ENCODE results near the gene PPL.
"Not testable (repeated sequence)": the region's sequence is repeated elsewhere in the genome, so short reads cannot be mapped to it uniquely, and the experiment has no call there.

Gene PPL, protein sequence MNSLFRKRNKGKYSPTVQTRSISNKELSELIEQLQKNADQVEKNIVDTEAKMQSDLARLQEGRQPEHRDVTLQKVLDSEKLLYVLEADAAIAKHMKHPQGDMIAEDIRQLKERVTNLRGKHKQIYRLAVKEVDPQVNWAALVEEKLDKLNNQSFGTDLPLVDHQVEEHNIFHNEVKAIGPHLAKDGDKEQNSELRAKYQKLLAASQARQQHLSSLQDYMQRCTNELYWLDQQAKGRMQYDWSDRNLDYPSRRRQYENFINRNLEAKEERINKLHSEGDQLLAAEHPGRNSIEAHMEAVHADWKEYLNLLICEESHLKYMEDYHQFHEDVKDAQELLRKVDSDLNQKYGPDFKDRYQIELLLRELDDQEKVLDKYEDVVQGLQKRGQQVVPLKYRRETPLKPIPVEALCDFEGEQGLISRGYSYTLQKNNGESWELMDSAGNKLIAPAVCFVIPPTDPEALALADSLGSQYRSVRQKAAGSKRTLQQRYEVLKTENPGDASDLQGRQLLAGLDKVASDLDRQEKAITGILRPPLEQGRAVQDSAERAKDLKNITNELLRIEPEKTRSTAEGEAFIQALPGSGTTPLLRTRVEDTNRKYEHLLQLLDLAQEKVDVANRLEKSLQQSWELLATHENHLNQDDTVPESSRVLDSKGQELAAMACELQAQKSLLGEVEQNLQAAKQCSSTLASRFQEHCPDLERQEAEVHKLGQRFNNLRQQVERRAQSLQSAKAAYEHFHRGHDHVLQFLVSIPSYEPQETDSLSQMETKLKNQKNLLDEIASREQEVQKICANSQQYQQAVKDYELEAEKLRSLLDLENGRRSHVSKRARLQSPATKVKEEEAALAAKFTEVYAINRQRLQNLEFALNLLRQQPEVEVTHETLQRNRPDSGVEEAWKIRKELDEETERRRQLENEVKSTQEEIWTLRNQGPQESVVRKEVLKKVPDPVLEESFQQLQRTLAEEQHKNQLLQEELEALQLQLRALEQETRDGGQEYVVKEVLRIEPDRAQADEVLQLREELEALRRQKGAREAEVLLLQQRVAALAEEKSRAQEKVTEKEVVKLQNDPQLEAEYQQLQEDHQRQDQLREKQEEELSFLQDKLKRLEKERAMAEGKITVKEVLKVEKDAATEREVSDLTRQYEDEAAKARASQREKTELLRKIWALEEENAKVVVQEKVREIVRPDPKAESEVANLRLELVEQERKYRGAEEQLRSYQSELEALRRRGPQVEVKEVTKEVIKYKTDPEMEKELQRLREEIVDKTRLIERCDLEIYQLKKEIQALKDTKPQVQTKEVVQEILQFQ (N-terminal part only)

DNA sequence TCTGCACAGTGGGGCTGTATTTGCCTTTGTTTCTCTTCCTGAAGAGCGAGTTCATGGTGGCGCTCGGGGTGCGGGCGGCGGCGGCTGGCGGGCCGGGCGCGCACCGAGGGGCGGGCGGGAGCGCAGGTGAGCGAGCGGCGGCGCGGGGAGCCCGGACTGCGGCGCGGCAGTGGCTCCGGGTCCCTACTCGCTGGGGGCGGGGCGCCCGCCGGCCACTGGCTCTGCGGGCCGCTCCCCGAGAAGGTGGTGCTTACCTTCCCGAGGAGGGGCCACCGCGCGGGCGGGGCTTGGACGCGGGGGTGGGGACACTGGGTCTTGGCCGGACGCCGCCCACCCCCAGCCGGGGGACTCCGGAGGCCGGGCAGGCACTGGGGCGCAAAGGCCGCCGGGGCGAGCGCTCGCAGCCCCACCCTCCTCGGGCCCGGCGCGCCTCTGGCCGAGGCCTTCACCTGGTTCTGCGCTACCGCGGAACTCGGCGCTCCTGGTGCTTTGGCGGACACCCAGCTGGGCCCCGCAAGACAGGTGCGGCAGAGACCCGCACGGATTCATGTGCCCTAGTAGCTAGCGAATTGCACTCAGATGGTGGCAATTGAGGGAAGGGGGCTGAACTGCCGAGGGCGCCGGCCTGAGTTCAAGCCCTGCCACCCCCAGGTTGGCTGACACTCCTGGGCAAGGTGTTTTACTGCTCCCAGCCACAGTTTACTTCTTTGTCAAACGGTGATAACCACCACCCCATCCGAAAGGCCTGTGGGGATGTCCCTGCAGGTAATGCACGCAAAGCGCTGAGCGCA, at the start of gene PPL:
PPL (minus strand) TSS at position 158 of the 791 bp plus-strand sequence; CDS start at position 55, 103 bp downstream.
- peak in 1 of 2 experiments; percentile 26 for DNase-seq

DNA sequence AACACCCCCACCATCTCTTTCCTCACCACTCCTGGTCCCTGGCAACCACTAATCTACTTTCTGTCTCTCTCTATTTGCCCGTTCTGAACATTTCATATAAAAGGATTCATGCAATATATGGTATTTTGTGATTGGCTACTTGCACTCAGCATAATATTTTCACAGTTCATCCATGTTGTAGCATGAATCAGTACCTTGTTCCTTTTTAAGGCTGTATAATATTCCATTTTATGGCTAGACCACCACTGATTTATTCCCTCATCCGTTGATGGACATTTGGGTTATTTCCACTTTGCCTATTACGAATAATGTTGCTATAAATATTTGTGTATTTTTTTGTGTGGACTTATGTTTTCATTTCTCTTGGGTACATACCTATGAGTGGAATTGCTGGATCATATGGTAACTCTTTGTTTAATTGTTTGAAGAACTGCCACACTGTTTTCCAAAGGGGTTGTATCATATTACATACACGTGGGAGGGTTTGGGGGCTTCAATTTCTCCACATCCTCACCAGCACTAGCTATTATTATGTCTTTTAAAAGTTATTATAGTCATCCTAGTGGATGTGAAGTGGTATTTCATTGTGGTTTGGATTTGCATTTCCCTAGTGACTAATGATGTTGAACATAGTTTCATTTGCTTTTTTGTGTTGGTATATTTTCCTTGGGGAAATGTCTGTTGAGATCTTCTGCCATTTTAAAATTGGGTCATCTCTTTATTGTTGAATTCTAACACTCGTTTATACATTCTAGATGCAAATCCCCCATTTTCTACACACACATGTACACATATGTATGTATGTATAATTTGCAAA, 47.4 kb upstream of the PPL start:
- no peak for DNase-seq

DNA sequence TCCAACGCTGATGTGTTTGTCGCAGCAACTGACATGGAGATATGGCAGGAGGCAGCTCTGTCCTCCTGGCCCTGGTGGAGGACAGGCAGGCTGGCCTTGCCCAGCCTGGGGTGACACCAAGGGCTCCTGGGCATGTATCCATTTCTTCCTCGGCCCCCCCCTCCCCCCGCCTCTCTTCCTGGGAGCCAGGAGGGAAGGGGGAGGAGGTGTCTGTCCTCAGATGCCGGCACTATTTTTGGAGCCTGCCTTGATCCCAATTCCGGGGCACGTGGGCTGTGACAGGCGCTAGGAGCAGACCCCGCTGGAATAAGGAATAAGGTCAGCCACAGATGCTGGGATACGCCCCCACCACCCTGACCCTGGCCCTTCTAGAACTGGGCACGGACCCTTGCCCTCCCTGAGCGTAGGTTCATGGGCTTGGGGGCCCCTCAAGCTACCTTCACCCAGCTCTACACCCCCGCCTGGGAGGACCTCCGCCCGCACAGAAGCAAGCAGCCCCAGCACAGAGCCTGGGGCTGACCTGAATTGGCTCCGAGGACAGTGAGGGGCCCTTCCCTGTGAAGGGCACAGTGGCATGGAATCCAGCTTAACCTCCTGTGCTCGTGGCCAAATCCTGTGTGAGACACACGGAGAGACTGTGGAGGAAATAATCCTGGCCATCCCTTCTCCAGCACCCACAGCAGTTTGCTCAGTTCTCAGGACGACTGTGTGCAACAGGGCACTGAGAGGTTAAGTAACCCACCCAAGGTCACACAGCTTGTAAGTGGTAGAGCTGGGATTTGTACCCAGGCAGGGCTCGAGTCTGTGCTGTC, 45.3 kb upstream of the PPL start:
- DNase-seq, result no peak

DNA sequence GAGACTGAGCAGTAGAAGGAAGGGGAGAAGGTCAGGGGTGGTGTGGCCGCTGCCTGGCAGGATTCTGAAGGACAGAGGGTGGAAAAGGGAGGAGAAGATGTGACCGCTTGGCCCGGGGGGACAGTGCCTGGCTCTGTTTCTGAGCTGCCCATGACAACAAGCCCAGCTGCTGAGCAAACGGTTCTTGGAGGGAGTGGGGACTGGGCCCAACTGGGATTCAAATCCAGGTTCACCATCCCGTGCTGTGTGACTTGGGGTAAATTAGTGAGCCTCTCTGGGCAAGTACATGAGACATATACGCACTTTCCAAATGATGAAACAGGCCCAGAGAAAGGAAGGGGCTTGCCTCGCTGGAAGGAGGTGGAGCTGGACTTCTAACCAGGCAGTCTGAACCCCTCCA, 44.5 kb upstream of the PPL start:
- no peak for DNase-seq

DNA sequence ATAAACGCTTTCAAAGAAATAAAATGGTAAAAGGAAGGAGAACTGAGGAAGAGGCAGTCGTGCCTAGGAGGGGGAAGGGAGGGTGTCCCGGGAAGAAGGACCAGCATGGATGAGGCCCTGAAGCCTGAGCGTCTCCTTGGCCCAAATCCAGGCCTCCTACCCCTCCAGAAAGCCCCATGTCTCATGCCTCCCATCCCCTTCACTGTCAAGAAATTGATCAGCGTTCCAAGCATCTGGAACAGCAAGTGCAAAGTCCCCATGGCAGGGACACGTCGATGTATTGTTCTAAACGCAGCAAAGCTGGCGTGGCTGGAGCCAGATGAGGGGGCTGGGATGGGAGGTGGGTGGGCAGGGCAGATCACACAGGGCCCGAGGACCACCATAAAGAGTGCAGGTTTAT, 43.7 kb upstream of the PPL start:
- no peak for DNase-seq

DNA sequence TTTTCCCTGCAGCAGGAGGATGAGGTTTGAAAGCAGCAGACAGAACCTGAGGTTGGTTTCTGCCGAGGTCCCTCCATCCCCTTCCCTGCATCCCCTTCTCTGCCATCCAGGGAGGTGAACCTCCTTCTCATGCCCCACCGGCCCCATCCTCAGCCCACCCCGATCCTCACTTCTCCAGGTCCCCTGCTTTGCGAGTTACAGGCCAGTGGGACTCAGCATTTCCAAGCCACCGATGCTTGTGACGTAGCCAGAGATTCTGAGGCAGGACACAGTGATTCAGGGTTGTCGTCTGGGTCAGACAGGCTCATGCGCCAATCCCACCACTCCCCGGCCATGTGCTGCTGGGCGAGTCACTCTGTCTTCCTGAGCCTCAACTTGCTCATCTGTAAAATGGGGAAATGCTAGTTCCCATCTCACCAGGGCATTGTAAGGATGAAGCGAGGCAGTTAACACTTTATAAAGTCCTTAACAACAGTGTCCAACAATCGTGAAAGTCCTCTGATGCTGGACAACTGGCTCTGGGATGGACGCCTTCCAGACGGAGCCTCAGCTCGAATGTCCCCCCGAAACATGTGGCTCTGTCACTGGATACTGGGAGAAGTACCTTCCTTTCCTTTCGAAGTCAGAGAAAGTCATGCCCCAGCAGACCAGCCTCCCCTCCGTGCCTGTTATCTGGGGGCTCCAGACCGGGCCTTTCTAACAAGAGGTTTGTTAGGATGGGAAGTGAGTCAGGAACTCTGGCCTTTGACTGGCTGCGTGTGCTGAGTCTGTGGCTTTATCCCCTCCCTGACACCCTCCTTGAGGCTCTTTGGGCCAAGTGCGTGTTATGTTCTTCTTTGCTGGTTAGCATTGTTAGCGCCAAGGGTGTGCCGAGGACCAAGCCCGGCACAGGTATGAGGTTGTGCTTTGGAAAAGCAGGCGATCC, 43.0 kb upstream of the PPL start:
- no peak for DNase-seq

DNA sequence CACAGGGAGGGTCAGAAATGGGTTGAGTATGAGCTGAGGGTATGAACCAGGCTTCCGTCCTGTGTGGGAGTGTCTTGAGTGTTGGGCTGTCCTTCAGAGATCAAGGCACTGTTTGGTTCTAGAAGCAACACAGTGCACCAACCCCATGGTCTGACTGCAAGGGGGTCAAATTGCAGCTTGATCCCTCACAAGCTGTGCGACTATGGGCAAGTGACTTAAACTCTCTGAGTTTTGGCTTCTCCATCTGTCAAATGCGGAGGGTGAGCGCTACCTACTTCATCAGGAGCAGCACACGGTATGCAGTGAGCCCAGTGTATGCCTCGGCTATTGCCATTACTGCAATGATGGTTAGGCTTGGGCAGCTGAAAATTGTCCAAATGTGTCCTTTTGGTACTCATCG, 42.2 kb upstream of the PPL start:
- no peak for DNase-seq

DNA sequence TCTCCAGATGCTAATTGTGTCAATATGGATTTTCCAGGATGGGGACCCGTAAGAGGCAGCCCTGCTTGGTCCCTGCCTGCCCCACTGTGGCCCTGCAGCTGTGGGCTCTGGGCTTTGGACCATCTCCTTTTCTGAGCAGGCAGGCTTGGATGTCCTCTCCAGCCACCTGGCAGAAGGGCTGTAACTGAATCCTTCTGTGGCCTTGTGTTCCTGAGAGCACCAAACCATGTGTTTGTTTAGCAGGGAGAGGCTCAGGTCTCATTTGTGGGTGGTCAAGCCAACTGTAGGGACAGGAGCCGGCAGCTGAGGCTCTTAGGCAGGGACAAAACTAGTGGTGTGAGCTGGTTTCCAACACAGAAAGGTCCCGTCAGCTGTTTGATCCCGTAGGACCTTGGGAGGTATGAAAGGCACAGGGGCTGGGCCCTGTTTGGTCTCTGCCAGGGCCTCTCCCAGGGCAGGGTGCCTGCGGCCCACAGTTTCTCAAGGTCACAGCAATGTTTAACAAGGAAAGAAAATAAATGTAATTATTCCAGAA, 39.7 kb upstream of the PPL start:
- DNase-seq, result no peak

DNA sequence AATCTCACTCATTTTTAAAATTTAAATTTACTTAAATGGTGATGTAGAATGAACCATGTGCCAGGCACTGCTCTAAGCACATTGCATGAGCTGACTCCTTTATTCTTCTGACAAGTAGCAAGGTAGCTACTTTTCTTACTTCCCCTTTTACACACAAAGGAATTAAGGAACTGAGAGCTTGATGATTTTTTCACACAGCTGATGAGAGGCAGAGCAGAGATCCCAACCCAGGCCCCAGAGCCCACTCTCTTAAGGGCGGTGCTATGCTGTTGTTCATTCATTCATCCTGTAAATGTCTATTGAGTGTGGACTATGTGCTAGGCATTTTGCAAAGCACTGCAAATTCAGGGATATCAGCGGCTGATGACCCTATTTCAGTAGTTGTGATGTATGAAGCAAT, 39.1 kb upstream of the PPL start:
- no peak for DNase-seq

DNA sequence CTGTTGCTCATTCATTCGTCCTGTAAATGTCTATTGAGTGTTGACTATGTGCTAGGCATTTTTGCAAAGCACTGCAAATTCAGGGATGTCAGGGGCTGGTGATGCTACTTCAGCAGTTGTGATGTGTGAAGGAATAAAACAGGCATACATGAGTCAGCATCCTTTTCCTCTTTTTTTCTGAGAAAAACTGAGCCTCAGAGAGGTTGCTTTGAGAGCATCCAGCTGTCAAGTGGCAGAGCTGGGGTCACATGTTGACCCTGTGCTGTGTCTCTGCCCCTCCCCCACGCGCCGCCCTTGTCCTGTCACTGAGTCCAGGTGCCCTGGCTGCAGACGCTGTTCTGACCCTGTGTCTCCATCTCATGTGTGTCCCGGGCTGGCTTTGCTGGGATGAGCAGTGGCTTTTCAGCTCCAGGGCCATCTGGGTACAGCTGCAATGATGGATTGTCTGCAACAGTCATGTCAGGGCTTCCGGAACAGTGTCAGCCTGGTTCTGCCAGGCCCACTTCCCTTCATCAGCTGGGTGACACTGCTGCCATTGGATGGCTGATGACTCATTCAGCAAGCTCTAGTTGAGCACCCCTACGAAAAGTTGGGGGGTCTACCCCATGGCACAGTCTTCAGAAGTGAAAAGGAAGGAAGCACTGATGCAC, 36.1 kb upstream of the PPL start:
- no peak for DNase-seq

DNA sequence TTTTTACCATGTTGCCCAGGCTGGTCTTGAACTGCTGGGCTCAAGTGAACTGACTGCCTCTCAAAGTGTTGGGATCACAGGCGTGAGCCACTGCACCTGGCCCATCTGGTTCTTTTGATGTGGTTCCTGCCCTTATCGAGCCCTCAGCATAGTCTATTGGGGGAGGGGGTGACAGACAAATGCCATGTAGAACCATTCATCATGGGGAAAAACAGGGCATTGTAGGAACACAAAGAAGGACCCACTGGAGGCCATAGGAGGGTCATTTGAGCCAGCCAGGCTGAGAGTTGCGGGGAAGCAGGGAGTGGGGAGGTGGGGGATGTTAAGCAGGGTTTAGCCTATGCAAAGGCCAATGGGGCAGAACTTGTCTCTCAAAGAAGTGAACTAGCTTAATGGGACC, 33.1 kb upstream of the PPL start:
- DNase-seq, result no peak

DNA sequence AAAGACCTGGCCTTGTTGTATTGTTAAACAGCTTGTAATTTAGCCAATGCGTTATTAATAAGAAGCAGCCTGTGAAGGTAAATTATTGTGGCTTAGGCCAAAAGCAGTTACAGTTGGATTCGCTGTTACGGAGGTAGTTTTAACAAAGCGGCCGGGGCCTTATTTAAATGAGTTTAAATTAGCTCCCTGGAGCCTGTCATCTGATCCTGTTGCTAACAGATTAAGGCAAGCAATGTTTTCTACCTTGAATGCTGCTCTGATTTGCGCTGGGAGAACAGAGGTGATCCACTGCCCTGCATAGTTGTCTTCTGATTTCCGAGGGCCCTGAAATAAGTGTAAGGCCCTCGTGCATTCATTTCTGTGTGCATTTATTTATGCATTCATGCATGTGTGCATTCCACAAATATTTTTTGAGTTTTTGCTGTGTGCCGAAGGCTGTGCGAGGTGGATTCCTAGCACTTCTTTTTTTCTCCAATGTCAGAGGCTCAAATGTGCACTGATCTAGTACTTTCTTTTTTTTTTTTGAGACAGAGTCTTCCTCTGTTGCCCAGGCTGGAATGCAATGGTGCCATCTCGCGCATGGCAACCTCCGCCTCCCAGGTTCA, 32.0 kb upstream of the PPL start:
- DNase-seq, result no peak

DNA sequence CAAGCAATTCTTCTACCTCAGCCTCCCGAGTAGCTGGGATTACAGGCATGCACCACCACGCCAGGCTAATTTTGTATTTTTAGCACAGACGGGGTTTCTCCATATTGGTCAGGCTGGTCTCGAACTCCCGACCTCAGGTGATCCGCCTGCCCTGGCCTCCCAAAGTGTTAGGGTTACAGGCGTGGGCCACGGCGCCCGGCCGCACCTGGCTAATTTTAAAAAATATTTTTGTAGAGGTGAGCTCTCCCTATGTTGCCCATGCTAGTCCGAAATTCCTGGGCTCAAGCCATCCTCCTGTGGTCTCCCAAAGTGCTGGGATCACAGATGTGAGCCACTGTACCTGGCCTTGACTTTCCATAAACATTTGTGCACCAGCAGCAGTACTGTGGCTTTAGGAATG, 31.3 kb upstream of the PPL start:
- DNase-seq, result not testable (repeated sequence)

DNA sequence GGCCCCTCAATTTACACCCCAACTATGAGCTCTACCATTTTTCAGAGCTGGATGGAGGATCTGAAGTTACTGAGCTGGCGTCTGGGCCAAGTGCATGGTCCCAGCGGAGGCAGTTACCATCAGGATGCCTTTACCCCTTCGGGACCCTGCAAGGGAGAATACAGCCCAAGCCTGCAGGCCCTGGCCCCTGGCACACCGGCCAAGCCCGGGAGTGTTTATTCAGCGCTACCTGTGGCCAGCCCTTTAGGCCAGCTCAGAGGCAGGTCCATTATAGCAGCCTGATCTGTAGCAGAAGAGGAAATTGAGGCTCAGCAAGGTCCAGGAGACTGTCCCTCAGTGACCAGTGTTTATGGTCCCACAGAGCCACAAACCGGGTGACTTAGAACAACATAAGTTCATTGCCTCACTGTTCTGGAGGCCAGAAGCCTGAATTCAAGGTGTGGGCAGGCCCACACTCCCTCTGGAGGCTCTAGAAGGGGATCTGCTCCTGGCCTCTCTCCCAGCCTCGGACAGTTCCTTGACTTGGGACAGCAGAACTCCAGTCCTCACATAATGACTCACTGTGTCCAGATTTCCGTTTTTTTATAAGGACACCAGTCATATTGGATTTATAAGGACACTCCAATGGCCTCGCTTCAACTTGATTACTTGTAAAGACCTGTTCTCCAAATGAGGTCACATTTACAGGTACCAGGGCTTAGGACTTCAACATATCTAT, 29.9 kb upstream of the PPL start:
- no peak for DNase-seq

DNA sequence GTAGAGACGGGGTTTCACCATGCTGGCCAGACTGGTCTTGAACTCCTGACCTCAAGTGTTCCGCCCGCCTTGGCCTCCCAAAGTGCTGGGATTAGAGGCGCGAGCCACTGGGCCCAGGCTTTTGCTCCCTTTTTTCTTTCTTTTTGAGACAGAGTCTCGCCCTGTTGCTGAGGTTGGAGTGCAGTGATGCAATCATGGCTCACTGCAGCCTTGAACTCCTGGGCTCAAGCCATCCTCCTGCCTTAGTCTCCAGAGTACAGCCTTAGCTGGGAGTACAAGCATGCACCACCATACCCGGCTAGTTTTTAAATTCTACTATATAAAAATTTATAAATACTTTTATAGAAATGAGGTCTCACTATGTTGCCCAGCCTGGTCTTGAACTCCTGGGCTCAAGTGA, 26.6 kb upstream of the PPL start:
- DNase-seq, result not testable (repeated sequence)

DNA sequence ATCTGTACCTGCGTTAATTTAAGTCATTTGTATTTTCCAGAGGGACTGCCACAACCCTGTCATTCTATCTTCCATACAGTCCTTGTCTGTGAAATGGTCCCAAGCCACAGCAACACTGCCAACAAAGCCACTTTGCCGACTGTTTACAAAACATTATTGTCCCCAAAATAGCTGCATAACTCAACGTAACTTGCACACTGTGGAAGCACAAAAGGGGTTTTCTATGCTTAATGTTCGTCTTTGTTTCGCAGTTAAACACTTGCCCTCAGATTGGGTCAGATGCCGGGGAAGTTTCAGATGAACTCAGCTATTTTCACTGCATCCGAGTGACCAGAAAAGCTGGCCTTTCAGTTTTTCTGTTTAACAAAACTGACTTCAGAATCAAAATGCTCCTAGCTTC, 25.8 kb upstream of the PPL start:
- no peak for DNase-seq

DNA sequence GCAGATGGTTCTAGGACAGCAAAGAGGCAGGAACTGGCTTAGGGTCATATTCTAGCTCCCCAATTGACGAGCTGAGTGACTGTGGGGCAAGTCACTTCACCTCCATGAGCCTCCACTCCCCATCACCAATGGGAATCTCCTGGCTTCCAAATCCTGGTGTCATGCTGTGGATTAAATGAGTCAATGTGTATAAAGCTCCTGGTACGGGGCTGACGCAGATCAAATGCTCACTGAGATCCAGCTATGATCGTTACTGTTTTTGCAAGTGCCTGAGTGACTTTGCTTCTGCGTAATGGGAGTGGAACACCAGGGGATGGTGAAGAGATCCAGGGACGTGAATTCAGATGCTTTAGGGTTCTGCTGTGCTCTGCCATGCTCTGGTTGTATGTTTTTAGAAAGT, 23.6 kb upstream of the PPL start:
- no peak for DNase-seq

Measured in SW 1271 (cell line).